HEK293 (cell line): ENCODE results near the gene GLTP.

Source experiments
- ATF2 ChIP-seq: fragments of 450-650 bp; formaldehyde crosslinking; IDR thresholded peaks from 2 replicates; pipeline ENCODE4 v1.5.1; 2016; ENCODE audit warnings: missing biosample characterization, missing genetic modification characterization, low read depth
- GFI1B ChIP-seq: fragments of 450-650 bp; formaldehyde crosslinking; IDR thresholded peaks from 2 replicates; pipeline ENCODE4 v1.5.1; 2016; ENCODE audit warnings: missing biosample characterization, missing genetic modification characterization
- KLF17 ChIP-seq: fragments of 450-650 bp; formaldehyde crosslinking; IDR thresholded peaks from 2 replicates; pipeline ENCODE4 v1.5.1; 2016; ENCODE audit warnings: missing biosample characterization, missing genetic modification characterization
- KLF8 ChIP-seq: fragments of 450-650 bp; formaldehyde crosslinking; IDR thresholded peaks from 2 replicates; pipeline ENCODE4 v1.5.1; 2016; ENCODE audit warnings: missing biosample characterization, missing genetic modification characterization
- MEIS1 ChIP-seq: sonication (generic); formaldehyde crosslinking; IDR thresholded peaks from 2 replicates; pipeline ENCODE4 v1.8.1; 2022; ENCODE audit warnings: missing genetic modification reagents, mild to moderate bottlenecking, borderline replicate concordance
- MZF1 ChIP-seq: fragments of 450-650 bp; formaldehyde crosslinking; IDR thresholded peaks from 2 replicates; pipeline ENCODE4 v1.5.1; 2017; ENCODE audit warnings: missing biosample characterization, missing genetic modification characterization, borderline replicate concordance
- PRDM1 ChIP-seq: fragments of 450-650 bp; formaldehyde crosslinking; IDR thresholded peaks from 2 replicates; pipeline ENCODE4; 2016; ENCODE audit warnings: missing biosample characterization, missing genetic modification characterization
- REST ChIP-seq: fragments of 450-650 bp; formaldehyde crosslinking; IDR thresholded peaks from 2 replicates; pipeline ENCODE4 v1.5.1; 2016; ENCODE audit warnings: missing biosample characterization, missing genetic modification characterization
- ZBTB20 ChIP-seq: fragments of 450-650 bp; formaldehyde crosslinking; IDR thresholded peaks from 2 replicates; pipeline ENCODE4 v1.5.1; 2016; ENCODE audit warnings: missing biosample characterization, missing genetic modification characterization
- ZFP37 ChIP-seq: fragments of 450-650 bp; formaldehyde crosslinking; IDR thresholded peaks from 2 replicates; pipeline ENCODE4 v1.5.1; 2016; ENCODE audit warnings: missing biosample characterization, missing genetic modification characterization
- ZNF138 ChIP-seq: fragments of 450-650 bp; formaldehyde crosslinking; IDR thresholded peaks from 2 replicates; pipeline ENCODE4 v1.5.1; 2016; ENCODE audit warnings: missing biosample characterization, missing genetic modification characterization, borderline replicate concordance
- ZNF184 ChIP-seq: fragments of 450-650 bp; IDR thresholded peaks from 2 replicates; pipeline ENCODE4 v1.5.1; 2018; ENCODE audit warnings: missing biosample characterization, mild to moderate bottlenecking, missing genetic modification characterization
- ZNF19 ChIP-seq: fragments of 450-650 bp; formaldehyde crosslinking; IDR thresholded peaks from 2 replicates; pipeline ENCODE4; 2016; ENCODE audit warnings: missing biosample characterization, missing genetic modification characterization, low read depth
- ZNF2 ChIP-seq: fragments of 450-650 bp; formaldehyde crosslinking; IDR thresholded peaks from 2 replicates; pipeline ENCODE4 v1.5.1; 2016; ENCODE audit warnings: missing biosample characterization, missing genetic modification characterization
- ZNF248 ChIP-seq: fragments of 450-650 bp; formaldehyde crosslinking; IDR thresholded peaks from 2 replicates; pipeline ENCODE4 v1.5.1; 2017; ENCODE audit warnings: missing biosample characterization, missing genetic modification characterization
- ZNF350 ChIP-seq: fragments of 450-650 bp; formaldehyde crosslinking; IDR thresholded peaks from 2 replicates; pipeline ENCODE4 v1.5.0; 2017; ENCODE audit warnings: missing biosample characterization, mild to moderate bottlenecking, missing genetic modification characterization
- ZNF48 ChIP-seq: fragments of 450-650 bp; formaldehyde crosslinking; IDR thresholded peaks from 2 replicates; pipeline ENCODE4 v1.5.1; 2016; ENCODE audit warnings: missing biosample characterization, missing genetic modification characterization
- ZNF501 ChIP-seq: fragments of 450-650 bp; formaldehyde crosslinking; IDR thresholded peaks from 2 replicates; pipeline ENCODE4 v1.5.1; 2016; ENCODE audit warnings: missing biosample characterization, missing genetic modification characterization
- ZNF561 ChIP-seq: fragments of 450-650 bp; IDR thresholded peaks from 2 replicates; pipeline ENCODE4 v1.5.1; 2018; ENCODE audit warnings: missing biosample characterization, missing genetic modification characterization, borderline replicate concordance
- ZNF654 ChIP-seq: fragments of 450-650 bp; formaldehyde crosslinking; IDR thresholded peaks from 2 replicates; pipeline ENCODE4 v1.5.1; 2016; ENCODE audit warnings: low read depth, missing biosample characterization, missing genetic modification characterization
- ZNF747 ChIP-seq: fragments of 450-650 bp; formaldehyde crosslinking; IDR thresholded peaks from 2 replicates; pipeline ENCODE4 v1.5.1; 2016; ENCODE audit warnings: missing biosample characterization, missing genetic modification characterization
- ZNF76 ChIP-seq: fragments of 450-650 bp; formaldehyde crosslinking; IDR thresholded peaks from 2 replicates; pipeline ENCODE4; 2016; ENCODE audit warnings: low read depth, missing biosample characterization, missing genetic modification characterization, borderline replicate concordance
- ZNF776 ChIP-seq: fragments of 450-650 bp; formaldehyde crosslinking; IDR thresholded peaks from 2 replicates; pipeline ENCODE4 v1.5.0; 2017; ENCODE audit warnings: missing biosample characterization, missing genetic modification characterization, borderline replicate concordance
- ZNF785 ChIP-seq: fragments of 450-650 bp; formaldehyde crosslinking; IDR thresholded peaks from 2 replicates; pipeline ENCODE4 v1.5.1; 2016; ENCODE audit warnings: missing biosample characterization, missing genetic modification characterization
- TF ChIP-seq, protein P1 (sequence below): fragments of 450-650 bp; formaldehyde crosslinking; IDR thresholded peaks from 2 replicates; pipeline ENCODE4 v1.5.1; 2016; ENCODE audit warnings: missing biosample characterization, missing genetic modification characterization
- TF ChIP-seq, protein P2 (sequence below): fragments of 450-650 bp; formaldehyde crosslinking; optimal IDR thresholded peaks from 2 replicates; pipeline ENCODE3; 2016; ENCODE audit warnings: missing biosample characterization, mild to moderate bottlenecking, missing genetic modification characterization
- TF ChIP-seq, protein P3 (sequence below): fragments of 450-650 bp; IDR thresholded peaks from 2 replicates; pipeline ENCODE4 v1.5.1; 2018; ENCODE audit warnings: missing biosample characterization, mild to moderate bottlenecking, missing genetic modification characterization

GLTP gene

GRCh38 chr12:109880043-109880931 is at the start of gene GLTP (continued):
- TF ChIP-seq, protein P1, sequence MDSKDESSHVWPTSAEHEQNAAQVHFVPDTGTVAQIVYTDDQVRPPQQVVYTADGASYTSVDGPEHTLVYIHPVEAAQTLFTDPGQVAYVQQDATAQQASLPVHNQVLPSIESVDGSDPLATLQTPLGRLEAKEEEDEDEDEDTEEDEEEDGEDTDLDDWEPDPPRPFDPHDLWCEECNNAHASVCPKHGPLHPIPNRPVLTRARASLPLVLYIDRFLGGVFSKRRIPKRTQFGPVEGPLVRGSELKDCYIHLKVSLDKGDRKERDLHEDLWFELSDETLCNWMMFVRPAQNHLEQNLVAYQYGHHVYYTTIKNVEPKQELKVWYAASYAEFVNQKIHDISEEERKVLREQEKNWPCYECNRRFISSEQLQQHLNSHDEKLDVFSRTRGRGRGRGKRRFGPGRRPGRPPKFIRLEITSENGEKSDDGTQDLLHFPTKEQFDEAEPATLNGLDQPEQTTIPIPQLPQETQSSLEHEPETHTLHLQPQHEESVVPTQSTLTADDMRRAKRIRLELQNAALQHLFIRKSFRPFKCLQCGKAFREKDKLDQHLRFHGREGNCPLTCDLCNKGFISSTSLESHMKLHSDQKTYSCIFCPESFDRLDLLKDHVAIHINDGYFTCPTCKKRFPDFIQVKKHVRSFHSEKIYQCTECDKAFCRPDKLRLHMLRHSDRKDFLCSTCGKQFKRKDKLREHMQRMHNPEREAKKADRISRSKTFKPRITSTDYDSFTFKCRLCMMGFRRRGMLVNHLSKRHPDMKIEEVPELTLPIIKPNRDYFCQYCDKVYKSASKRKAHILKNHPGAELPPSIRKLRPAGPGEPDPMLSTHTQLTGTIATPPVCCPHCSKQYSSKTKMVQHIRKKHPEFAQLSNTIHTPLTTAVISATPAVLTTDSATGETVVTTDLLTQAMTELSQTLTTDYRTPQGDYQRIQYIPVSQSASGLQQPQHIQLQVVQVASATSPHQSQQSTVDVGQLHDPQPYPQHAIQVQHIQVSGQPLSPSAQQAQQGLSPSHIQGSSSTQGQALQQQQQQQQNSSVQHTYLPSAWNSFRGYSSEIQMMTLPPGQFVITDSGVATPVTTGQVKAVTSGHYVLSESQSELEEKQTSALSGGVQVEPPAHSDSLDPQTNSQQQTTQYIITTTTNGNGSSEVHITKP: no peak
- TF ChIP-seq ZBTB20 (tag by site-specific recombination) (no peak; the same call in 1 of the 2 replicates), PRDM1 (tag by site-specific recombination) (no peak), ZNF654 (tag by site-specific recombination) (no peak), ZNF19 (tag by site-specific recombination) (no peak), ZNF776 (tag by site-specific recombination) (no peak), MEIS1 (CRISPR knock-in tag) (no peak), ZNF184 (tag by site-specific recombination) (no peak), ZNF48 (tag by site-specific recombination) (no peak), GFI1B (tag by site-specific recombination) (no peak), ZFP37 (tag by site-specific recombination) (no peak), ZNF2 (tag by site-specific recombination) (peak; percentile 54; the same call in 1 of the 2 replicates), ZNF501 (tag by site-specific recombination) (peak; percentile 51; the same call in 1 of the 2 replicates), REST (tag by site-specific recombination) (no peak), ZNF76 (tag by site-specific recombination) (peak; percentile 43; the same call in 1 of the 2 replicates), KLF8 (tag by site-specific recombination) (no peak; the same call in 1 of the 2 replicates), ZNF138 (tag by site-specific recombination) (no peak), ZNF747 (tag by site-specific recombination) (no peak), ZNF561 (tag by site-specific recombination) (no peak), ZNF350 (tag by site-specific recombination) (no peak), ZNF785 (tag by site-specific recombination) (no peak), KLF17 (tag by site-specific recombination) (0 out of 2 replicates have a peak, but pooled peaks have one; percentile 41), ZNF248 (tag by site-specific recombination) (no peak), ATF2 (tag by site-specific recombination) (no peak), MZF1 (no peak)
- TF ChIP-seq, protein P2, sequence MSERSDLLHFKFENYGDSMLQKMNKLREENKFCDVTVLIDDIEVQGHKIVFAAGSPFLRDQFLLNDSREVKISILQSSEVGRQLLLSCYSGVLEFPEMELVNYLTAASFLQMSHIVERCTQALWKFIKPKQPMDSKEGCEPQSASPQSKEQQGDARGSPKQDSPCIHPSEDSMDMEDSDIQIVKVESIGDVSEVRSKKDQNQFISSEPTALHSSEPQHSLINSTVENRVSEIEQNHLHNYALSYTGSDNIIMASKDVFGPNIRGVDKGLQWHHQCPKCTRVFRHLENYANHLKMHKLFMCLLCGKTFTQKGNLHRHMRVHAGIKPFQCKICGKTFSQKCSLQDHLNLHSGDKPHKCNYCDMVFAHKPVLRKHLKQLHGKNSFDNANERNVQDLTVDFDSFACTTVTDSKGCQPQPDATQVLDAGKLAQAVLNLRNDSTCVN: peak; percentile 51
- TF ChIP-seq, protein P3, sequence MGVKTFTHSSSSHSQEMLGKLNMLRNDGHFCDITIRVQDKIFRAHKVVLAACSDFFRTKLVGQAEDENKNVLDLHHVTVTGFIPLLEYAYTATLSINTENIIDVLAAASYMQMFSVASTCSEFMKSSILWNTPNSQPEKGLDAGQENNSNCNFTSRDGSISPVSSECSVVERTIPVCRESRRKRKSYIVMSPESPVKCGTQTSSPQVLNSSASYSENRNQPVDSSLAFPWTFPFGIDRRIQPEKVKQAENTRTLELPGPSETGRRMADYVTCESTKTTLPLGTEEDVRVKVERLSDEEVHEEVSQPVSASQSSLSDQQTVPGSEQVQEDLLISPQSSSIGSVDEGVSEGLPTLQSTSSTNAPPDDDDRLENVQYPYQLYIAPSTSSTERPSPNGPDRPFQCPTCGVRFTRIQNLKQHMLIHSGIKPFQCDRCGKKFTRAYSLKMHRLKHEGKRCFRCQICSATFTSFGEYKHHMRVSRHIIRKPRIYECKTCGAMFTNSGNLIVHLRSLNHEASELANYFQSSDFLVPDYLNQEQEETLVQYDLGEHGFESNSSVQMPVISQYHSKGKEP (tag by site-specific recombination): no peak
